Raji (cell line): Measurements from ENCODE around the gene TTLL9.

Experiments used
- POLR2A ChIP-seq: IDR thresholded peaks from 2 replicates; pipeline ENCODE4 v1.6.1; 2011; ENCODE audit warnings: low read depth, low read length, control low read depth; ENCODE audit not compliant: insufficient read depth

Gene TTLL9

DNA sequence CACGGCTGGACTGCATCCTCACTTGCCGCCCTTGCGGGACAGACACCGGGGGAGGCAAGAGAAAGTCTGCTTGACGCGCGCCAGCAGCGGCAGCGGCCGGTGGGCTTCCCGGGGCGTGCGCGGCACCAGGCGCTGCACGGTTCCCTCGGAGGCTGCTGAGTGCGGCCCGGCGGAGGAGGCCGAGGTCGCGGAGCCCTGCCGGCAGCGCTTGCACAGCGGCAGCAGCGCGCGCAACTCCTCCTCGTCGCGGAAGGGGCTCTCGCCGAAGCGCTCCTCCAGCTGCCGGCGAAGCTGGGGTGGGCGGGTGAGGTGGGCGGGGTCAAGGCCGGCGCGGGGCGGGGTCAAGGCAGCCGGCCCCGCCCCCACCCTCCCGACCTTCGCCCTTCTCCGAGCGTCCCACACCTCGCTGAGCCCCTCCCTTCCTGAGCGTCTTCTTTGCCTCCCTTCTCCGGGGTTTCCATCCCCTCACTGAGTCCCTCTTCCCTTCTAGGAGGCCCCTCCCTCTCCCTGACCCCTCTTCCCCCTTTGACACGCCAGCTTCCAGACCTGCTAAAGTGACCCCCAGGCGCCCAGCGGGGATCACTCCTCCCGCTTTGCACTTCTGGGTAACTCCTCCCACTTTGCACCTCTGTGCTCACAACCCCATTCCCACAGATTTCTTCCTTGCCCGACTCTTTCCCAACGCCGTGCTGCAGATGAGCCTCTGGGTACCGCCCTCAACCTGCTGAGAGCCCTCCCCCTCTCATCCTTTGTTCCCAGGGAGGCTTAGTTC lies 8.9 kb upstream of the TTLL9 start:
- TF ChIP-seq POLR2A = no peak

DNA sequence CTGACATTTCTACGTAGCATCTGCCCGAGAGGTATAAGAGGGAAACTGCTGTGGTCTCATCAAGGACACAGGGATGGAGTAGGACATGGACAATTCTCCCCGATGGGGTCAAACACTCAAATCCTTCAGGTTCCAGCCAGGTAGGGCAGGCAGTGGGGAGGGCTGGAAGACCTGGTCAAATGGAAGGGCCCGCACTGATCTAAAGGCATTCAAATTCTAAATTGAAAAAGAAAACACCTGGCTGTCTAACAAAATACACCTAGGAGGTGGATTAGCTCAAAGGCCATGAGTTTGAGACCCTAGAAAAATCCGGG lies 8.3 kb upstream of the TTLL9 start:
- TF ChIP-seq POLR2A = no peak

DNA sequence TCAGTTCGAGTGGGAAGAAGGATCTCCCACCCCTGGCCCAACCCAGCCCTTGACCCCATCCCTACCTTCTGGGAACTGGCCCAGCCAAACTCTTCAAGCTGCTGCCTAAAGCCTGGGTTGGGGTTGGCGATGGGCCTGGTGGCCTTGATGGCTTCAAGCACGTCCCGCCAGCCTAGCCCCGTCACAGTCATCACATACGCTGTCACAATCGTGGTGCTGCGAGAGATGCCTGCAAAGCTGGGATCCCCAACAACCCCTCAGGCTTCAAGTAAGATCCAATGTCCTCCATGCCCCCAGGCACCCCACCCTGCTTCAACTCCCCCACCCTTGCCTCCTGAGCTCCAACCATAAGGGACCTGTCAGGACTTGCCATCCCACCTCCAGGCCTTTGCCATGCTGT lies 7.9 kb upstream of the TTLL9 start:
- TF ChIP-seq POLR2A = no peak

DNA sequence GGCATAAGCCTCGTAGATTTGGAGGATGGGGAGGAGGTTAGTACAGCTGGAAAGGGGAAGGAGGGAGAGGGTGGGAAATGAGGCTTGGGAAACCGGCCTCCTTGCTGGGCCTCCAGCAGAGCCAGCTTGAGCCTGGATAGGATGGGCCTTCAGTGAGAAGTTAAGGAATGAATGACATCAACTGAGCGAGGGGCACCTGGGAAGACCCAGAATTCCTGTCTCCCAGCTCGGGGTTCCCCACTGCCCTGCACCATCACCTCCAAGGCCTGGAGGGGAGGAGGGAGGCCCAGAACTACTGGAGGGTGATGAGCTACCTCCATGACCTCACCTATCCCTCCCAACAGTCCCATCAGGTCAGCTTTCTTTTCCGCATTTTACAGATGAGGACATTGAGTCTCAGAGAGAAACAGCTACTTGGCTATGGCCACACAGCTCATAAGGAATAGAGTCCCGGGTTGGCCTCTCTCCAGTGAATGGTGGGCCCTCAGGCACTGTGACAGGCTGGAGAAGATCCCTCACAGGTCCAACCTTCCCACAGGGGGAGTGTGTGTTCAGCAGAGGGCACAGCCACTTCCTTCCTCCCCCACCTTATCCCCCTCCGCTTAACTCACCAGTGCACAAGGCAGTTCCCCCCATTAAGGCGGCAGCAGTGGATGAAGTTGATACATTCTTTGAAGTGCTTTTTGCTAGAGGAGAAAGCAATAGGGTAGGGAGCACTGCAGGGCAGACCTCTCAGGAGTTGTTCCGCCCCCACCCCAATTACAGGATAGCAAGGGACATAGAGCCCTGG lies 6.9 kb upstream of the TTLL9 start:
- TF ChIP-seq POLR2A = no peak

DNA sequence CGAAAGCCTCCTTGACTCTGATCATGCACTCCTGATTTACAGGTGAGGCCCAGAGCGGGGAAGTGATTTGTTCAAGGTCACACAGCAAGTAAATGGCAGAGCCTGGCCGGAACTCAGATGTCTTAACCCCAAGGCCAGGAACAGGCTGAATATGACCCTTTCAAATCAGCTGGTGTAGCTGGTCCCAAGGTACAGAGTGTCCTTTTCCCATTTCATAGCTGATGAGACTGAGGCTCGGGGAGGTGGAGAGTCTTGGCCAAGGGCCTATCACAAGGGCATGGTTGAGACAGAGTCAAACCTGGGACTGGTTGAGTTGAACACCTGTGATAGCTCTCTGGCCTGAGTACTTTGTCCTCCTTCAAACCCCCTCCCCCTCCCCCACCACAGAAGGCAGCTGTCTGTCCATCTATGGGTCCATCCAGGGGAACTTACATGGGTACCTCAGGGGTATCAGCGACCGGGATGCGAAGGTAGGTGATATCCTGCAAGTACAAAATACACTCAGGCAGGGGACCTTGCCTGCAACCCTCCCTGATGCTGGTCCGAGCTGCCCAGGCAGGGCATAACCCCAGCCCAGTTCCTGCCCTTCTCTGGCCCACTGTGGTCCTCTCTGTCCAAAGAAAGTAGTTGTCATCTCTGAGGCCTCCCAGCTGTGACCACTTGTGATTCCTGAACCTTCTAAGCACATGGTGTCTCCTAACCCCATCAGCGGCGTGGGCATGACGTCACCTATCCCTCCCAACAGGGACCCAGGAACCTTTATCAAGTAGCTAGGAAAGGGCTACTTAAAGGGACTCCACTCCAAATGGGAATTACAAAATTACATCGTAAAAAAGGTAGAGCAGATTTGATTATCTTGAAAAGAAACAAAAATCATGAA lies 5.7 kb upstream of the TTLL9 start:
- no peak for TF ChIP-seq POLR2A

DNA sequence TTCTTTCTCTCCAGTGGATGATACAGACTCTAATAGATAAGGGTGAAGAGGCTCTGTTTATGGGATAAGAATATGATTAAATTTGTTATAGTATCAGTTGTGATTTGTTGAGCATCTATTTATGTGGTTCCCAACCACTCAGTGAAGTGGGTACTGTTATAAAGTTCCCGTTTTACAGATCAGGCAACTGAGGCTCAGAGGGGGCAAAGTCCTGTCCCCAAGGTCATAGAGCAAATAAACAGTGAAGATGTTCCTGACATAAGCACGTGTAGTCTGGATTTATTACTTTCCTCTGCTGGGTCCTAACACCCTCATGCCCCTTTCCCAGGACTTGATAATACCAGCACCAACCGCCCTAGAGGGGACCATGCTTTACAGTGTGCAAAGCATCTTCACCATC lies 4.2 kb upstream of the TTLL9 start:
- TF ChIP-seq POLR2A = no peak

DNA sequence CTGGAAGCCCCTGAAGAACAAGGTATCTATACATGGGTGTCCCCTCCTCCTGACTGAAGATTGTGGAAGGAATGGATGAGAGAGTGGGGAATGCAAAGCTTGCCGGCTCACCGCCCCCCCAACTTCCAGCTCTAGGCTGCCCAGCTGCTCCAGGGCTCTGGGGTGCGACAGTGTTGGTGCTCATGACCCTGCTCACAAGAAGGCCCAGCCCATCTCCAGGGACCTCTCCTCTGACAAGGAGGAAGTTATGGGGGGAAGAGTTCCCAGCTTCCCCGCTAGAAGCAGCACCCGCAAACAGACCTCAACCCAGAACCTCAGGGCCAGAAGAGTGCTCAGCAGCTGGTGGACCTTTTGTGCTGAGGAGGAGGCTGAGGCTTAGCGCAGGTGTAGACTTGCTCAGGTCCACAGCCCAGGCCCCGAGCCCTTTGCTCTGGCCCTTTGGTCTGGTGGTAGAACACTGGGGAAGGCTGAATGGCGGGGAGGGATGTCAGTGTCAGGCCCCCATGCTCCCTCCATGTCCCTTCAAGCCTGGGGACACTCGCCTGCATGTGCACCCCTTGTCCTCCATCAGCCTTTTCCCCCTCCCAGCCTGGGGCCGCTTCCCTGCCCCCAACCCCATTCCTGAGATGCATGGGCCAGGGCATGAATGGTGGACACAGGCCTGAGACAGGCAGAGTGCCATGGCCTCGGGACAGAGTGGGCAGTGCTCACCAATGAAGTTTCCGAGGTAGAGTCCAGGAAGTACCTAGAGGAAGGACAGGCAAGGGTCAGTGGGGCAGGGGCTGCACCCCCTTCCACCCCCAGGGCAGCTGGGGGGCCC lies 1.4 kb upstream of the TTLL9 start:
- TF ChIP-seq POLR2A = no peak

DNA sequence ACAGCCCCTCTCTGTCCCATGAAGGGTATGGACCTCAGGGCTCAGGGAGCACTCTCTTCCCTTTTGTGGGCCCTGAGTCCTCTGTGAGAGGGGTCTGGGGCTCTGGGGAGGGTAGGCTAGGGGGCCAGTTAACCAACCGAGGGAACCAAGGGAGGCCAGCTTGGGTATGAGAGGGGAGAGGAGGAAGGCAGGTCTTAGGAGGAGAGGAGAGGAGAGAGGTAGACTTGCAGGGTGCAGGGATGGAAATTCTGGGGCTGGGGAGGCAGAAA lies 827 bp upstream of the TTLL9 start:
- no peak for TF ChIP-seq POLR2A

DNA sequence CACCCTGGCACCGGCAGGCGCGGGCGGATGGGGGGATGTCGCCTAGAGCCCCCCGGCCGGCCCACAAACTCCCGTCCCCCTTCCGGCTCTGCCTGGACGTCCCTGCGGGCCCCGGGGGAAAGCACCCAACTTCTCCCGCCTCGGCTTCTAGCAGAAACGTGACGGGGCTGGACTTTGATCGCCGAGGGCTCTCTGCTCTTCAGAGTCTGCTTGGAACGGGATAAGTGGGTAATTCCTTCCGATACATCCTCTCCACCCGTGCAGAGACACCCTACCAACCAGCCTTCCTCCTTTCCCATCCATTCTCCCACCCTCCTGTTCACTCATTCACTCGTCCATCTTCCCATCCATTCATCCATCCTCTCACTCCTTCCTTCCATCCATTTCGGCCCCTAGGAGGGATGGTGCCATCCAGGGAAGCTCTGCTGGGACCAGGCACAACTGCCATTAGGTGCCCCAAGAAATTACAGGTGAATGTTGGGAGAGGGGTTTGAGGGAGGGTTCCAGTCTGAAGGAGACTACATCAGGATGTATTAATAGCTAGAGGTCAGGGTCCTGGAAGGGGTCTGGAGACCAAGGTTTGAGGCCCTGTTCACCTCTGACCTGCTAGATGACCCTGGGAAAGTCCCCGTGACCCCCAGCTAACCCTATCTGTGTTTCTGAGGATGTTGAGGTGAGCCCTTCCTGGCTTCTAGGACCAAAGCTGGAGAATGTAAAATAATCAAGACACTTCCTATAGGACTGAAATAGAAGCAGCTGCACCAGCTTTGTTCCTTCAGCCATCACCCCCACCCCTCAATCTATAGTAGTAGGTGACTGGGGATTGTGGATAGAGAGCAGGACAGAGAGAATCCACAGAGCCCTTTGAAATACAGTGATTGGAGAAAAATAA lies 538 bp downstream of the TTLL9 start:
- no peak for TF ChIP-seq POLR2A

DNA sequence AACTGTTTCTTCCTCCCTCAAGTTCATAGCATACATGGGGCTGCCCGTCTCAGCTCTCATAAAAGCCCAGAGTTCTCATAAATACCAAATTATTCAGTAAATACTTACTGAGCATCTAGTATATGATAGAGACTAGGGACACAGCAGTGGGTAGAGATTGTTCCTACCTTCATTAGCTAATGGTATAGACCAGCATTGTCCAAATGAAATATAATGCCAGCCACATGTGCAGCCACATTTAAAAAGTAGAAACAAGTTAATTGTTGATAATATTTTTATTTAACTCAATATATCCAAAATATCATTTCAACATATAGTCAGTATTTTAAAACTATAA lies 1.2 kb downstream of the TTLL9 start:
- TF ChIP-seq POLR2A = no peak

DNA sequence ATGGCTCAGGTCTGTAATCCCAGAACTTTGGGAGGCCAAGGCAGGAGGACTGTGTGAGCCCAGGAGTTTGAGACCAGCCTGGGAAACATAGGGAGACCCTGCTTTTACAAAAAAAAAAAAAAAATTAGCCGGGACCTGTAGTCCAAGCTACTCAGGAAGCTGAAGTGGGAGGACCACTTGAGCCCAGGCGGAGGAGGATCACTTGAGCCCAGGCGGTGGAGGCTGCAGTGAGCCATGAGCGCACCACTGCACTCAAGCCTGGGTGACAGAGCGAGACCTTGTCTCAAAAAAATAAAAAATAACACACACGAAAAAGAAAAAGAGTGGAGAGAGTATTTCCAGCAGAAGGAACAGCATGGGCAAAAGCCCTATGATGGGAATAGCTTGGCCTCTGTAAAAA lies 2.0 kb downstream of the TTLL9 start:
- no peak for TF ChIP-seq POLR2A

DNA sequence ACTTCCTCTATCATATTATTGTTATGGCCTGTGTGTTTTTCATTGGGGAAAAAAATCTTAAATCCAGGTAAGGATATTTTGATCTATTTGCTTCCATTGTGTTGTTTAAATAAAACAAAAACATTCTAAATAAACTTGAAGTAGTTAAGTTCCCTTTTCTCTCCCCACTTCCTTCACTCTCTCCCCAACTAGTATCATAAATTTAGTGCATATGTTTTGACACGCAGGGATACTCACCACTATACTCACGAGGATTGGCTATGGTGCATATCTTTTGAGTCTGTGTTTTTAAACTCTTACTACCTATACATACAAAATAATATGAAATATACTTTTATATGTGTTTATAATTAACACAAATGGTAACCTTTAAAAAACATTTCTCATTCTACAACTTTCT lies 5.2 kb downstream of the TTLL9 start:
- no peak for TF ChIP-seq POLR2A

DNA sequence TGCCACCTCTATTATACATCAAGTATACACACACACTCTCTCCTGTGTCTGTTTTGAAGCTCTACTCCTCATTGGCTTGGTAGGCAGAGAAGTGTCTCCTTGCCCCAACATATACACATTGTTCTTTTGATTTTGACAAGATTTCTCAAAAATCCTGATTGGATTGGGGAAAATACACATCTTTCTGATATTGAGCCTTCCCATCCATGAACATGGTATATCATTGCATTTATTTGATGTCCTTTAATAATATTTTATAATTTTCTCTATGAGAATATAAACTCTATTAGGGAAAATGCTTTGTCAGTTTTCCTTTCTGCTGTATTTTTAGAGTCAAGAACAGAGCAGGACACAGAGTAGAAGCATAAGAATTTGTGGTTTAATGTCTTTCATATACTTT lies 7.2 kb downstream of the TTLL9 start:
- no peak for TF ChIP-seq POLR2A
